Uterus (tissue), 4 donors: ENCODE results near the gene EFHC2. TPM values are rescaled to one million over a fixed set of nuclear protein-coding genes. Genes with fewer than 3 reads are reported as not detected.

Experiments used
- DNase-seq, 2 donors: peaks; one replicate each; pipeline ENCODE4 v3.0.0-alpha.2; 2019 to 2020
- H3K27ac ChIP-seq, 2 donors: fragments of 200-600 bp; sonication (generic); 1 replicate in 1 of 2; 2 replicates in 1 of 2; pipeline ENCODE4 v1.5.1; 2016 to 2018
- H3K27me3 ChIP-seq, 2 donors: fragments of 200-600 bp; sonication (generic); one replicate each; pipeline ENCODE4 v1.5.1; 2018 to 2019; ENCODE audit warnings: control low read depth in 1 of 2
- H3K36me3 ChIP-seq, 2 donors: fragments of 200-600 bp; sonication (generic); one replicate each; pipeline ENCODE4 v1.5.1; 2019; ENCODE audit warnings: control low read depth in 1 of 2
- H3K4me1 ChIP-seq, 2 donors: fragments of 200-600 bp; sonication (generic); one replicate each; pipeline ENCODE4 v1.5.1; 2018 to 2019; ENCODE audit warnings: control low read depth in 1 of 2
- H3K4me3 ChIP-seq, 2 donors: fragments of 200-600 bp; sonication (generic); 1 replicate in 1 of 2; 2 replicates in 1 of 2; pipeline ENCODE4 v1.5.1; 2018 to 2019; ENCODE audit warnings: mild to moderate bottlenecking in 1 of 2
- H3K9me3 ChIP-seq, 2 donors: fragments of 200-600 bp; sonication (generic); one replicate each; pipeline ENCODE4 v1.5.1; 2019; ENCODE audit warnings: control low read depth in 1 of 2
- POLR2A ChIP-seq, 2 donors: fragments of 450-650 bp; IDR thresholded peaks; one replicate each; pipeline ENCODE4 v1.6.1; 2016; ENCODE audit warnings: antibody characterized with exemption in 2 of 2, mild to moderate bottlenecking in 1 of 2, moderate library complexity in 1 of 2
- intact Hi-C: fragments of 100-400 bp; cut with DNase I; formaldehyde crosslinking; loops from one replicate; pipeline ENCODE4 v1.15.1; 2023; ENCODE audit warnings: low total_unique reads
- total RNA-seq, 4 donors: library from RNA; depleted of rRNA in 3 of 4; stranded (reverse); fragments of >200 nt in 3 of 4; gene quantifications; one replicate each; pipeline versions ENCODE4 v1.1.0 to v1.2.4, GENCODE V29; 2014 to 2023
- TF ChIP-seq, protein P1 (sequence below), 4 experiments: fragments of 200-600 bp in 2 of 4; fragments of 450-650 bp in 2 of 4; sonication (generic) in 2 of 4; IDR thresholded peaks; one replicate each; pipeline ENCODE4 v1.5.1; 2016 to 2019; ENCODE audit warnings: antibody characterized with exemption in 4 of 4, mild to moderate bottlenecking in 2 of 4, moderate library complexity in 1 of 4
- donor health status: DM: yes; HTN: yes; CAD: no.

The EFHC2 gene
- total RNA-seq, 4 donors from 2014 or later, result 0.59 to 6.4 (median 4.1) TPM

DNA sequence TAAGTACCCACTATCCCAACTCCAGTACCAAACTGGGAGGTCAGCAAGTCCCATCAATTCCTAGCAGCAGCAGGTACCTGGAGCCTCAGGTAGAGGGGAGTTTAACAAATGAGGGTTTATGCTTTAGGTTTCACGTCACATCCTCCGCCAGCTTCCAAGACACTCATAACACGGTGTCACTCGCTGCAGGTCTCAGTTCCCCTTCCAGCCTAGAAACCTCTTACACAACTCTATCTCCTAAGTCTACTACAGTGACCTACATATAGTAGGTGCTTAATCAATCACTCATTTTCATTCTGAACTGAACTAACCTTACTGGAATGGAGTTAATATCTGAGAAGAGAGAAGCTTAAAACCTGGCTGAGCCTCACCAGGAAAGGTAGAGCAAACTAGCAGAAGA is 96.0 kb downstream of the EFHC2 start:
- H3K4me3 ChIP-seq, result no peak overlapping the region
- no peaks in the 10 kb centered on the region for H3K27me3 ChIP-seq
- DNase-seq, result no peak
- H3K27ac ChIP-seq, result no peak overlapping the region
- TF ChIP-seq, protein P1, sequence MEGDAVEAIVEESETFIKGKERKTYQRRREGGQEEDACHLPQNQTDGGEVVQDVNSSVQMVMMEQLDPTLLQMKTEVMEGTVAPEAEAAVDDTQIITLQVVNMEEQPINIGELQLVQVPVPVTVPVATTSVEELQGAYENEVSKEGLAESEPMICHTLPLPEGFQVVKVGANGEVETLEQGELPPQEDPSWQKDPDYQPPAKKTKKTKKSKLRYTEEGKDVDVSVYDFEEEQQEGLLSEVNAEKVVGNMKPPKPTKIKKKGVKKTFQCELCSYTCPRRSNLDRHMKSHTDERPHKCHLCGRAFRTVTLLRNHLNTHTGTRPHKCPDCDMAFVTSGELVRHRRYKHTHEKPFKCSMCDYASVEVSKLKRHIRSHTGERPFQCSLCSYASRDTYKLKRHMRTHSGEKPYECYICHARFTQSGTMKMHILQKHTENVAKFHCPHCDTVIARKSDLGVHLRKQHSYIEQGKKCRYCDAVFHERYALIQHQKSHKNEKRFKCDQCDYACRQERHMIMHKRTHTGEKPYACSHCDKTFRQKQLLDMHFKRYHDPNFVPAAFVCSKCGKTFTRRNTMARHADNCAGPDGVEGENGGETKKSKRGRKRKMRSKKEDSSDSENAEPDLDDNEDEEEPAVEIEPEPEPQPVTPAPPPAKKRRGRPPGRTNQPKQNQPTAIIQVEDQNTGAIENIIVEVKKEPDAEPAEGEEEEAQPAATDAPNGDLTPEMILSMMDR (IDR thresholded peaks at IDR 0.05), result no peak
- TF ChIP-seq POLR2A (IDR thresholded peaks at IDR 0.05), result no peak
- H3K9me3 ChIP-seq, result no peaks in the 10 kb centered on the region
- H3K4me1 ChIP-seq, result no peaks in the 10 kb centered on the region
- intact Hi-C loops, result no loop called here
- no peaks in the 10 kb centered on the region for H3K36me3 ChIP-seq

DNA sequence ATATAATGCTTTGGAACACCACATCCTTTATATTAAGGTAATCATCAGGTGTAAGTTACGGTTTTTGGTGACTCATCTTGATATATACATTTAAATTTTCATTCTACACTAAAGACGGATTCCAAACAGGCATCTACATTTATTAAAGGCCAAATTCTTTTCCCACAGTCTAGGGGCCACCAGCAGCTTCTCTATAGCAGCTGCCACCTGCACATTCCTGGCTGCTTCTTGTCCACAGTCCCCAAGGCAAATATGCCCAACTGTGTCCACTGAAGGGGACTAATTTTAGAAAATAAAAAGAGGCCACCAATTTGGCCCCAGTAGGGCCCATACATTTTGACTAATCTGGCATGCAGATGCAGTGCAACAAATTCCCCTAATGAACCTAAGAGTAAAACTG is 96.6 kb downstream of the EFHC2 start:
- Histone ChIP-seq H3K4me3 (no peak overlapping the region), H3K9me3 (no peaks in the 10 kb centered on the region), H3K27me3 (no peaks in the 10 kb centered on the region), H3K36me3 (no peaks in the 10 kb centered on the region), H3K4me1 (no peaks in the 10 kb centered on the region), H3K27ac (no peak overlapping the region)
- TF ChIP-seq, protein P1 (IDR thresholded peaks at IDR 0.05), result no peak
- no peak for TF ChIP-seq POLR2A (IDR thresholded peaks at IDR 0.05)
- no peak for DNase-seq
- intact Hi-C loops, result no loop called here

DNA sequence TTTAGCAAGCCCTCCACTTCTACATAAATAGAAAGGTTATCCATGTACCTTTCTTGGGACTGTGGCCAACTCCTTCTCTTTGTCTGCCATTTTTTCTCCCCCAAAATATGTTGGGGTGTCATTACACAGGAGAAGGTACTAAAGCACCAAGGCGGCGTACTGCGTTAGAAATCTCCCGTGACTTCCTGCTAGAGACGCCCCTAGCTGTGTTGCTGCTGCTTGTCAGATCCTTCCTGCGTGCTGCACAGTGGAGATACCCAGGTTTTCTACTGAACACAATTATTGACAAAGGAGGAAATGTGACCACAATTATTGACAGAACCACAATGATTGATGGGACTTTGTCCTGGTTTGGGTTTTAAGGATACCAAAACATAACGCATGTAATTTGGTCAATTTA is 97.7 kb downstream of the EFHC2 start:
- Histone ChIP-seq H3K36me3 (no peaks in the 10 kb centered on the region), H3K27ac (no peak overlapping the region), H3K27me3 (no peaks in the 10 kb centered on the region), H3K4me1 (no peaks in the 10 kb centered on the region), H3K4me3 (no peak overlapping the region), H3K9me3 (no peaks in the 10 kb centered on the region)
- DNase-seq, result no peak
- intact Hi-C loops, result no loop called here
- TF ChIP-seq, protein P1 (IDR thresholded peaks at IDR 0.05), result no peak
- TF ChIP-seq POLR2A (IDR thresholded peaks at IDR 0.05), result no peak

DNA sequence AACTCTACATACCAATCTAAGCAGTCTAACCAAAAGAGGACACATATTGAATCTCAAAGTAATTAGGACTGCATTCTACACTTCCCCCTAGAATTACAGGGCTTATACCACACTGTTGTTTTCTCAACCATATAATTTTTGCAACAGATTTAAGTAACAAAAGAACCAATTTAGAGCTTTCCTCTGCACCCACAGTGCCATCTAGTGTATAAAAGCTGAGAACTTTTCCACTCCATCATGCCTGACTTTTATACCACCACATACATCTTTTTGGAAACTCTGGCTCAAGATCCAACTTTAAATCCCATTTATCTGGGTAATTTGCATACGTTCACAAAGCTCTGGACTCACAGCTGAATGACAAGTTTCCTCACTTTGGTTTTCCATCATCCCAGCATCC is 99.5 kb downstream of the EFHC2 start:
- intact Hi-C loops, result no loop called here
- TF ChIP-seq, protein P1 (IDR thresholded peaks at IDR 0.05), result peak; percentile 34 to 65 (median 42)
- TF ChIP-seq POLR2A (IDR thresholded peaks at IDR 0.05), result no peak
- Histone ChIP-seq H3K9me3 (no peaks in the 10 kb centered on the region), H3K4me3 (no peak overlapping the region), H3K27ac (no peak overlapping the region), H3K36me3 (no peaks in the 10 kb centered on the region), H3K4me1 (no peaks in the 10 kb centered on the region), H3K27me3 (no peaks in the 10 kb centered on the region)
- DNase-seq, result no peak

DNA sequence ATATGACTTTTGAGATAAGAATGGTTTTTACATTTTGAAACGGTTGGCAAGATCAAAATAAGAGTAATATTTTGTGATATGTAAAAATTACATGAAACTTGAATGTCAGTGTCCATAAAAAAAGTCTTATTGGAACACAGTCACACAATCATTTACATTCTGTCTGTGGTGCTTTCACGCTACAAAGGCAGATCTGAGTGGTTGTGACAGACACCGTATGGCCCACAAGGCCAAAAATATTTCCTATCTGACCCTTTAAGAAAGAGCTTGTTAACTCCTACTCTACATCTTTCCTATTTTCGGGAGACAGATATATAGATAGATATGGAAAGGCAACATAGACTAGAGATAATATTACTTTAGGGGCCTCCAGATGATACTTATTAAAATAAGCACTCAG is 101.9 kb downstream of the EFHC2 start:
- intact Hi-C loops, result no loop called here
- DNase-seq, result no peak
- no peaks in the 10 kb centered on the region for H3K9me3 ChIP-seq
- H3K27ac ChIP-seq, result no peak overlapping the region
- TF ChIP-seq, protein P1 (IDR thresholded peaks at IDR 0.05), result no peak
- TF ChIP-seq POLR2A (IDR thresholded peaks at IDR 0.05), result no peak
- no peaks in the 10 kb centered on the region for H3K36me3 ChIP-seq
- H3K4me3 ChIP-seq, result no peak overlapping the region
- no peaks in the 10 kb centered on the region for H3K4me1 ChIP-seq
- no peaks in the 10 kb centered on the region for H3K27me3 ChIP-seq
